DOHH2 (cell line): ENCODE data around the gene COMMD4.
"Not testable (repeated sequence)": the region's sequence is repeated elsewhere in the genome, so short reads cannot be mapped to it uniquely, and the experiment has no call there.

Source experiments
- H3F3A ChIP-seq: fragments of 200-600 bp; sonication (generic), shearing (Covaris generic); 2 replicates; pipeline ENCODE4 v1.6.0; 2016; ENCODE audit warnings: antibody characterized with exemption, mild to moderate bottlenecking; ENCODE audit not compliant: control insufficient read depth, insufficient read depth
- H3K27ac ChIP-seq: fragments of 200-600 bp; sonication (generic); 2 replicates; pipeline ENCODE4 v1.5.1; 2014; ENCODE audit warnings: low read depth, mild to moderate bottlenecking, low read length, moderate library complexity
- H3K27me3 ChIP-seq: fragments of 200-600 bp; sonication (generic); 2 replicates; pipeline ENCODE4 v1.6.1; 2014; ENCODE audit warnings: mild to moderate bottlenecking, low read length, mixed read lengths; ENCODE audit not compliant: control insufficient read depth
- H3K36me3 ChIP-seq: fragments of 200-600 bp; sonication (generic); 2 replicates; pipeline ENCODE4 v1.6.1; 2014; ENCODE audit warnings: mild to moderate bottlenecking, low read length, moderate library complexity, mixed read lengths; ENCODE audit not compliant: control insufficient read depth
- H3K4me1 ChIP-seq: fragments of 200-600 bp; sonication (generic); 2 replicates; pipeline ENCODE4 v1.6.1; 2014; ENCODE audit warnings: mild to moderate bottlenecking, low read length, mixed read lengths; ENCODE audit not compliant: control insufficient read depth
- H3K4me2 ChIP-seq: fragments of 200-600 bp; sonication (generic); 2 replicates; pipeline ENCODE4 v1.6.0; 2014; ENCODE audit warnings: mild to moderate bottlenecking, low read length, moderate library complexity
- H3K4me3 ChIP-seq: fragments of 200-600 bp; sonication (generic); 2 replicates; pipeline ENCODE4 v1.5.1; 2014; ENCODE audit warnings: mild to moderate bottlenecking, low read length, mixed read lengths
- H3K79me2 ChIP-seq: fragments of 200-600 bp; sonication (generic); 2 replicates; pipeline ENCODE4 v1.6.1; 2014; ENCODE audit warnings: mild to moderate bottlenecking, low read length, mixed read lengths; ENCODE audit not compliant: control insufficient read depth
- H3K9me2 ChIP-seq: fragments of 200-600 bp; sonication (generic); replicated peaks from 2 replicates; pipeline ENCODE4 v1.6.1; 2014; ENCODE audit warnings: mild to moderate bottlenecking, low read length, mixed read lengths; ENCODE audit not compliant: control insufficient read depth
- H3K9me3 ChIP-seq: fragments of 200-600 bp; sonication (generic); 2 replicates; pipeline ENCODE4 v1.6.1; 2014; ENCODE audit warnings: antibody characterized with exemption, low read length, mixed read lengths; ENCODE audit not compliant: control insufficient read depth, insufficient read depth
- H4K20me1 ChIP-seq: fragments of 200-600 bp; sonication (generic); 2 replicates; pipeline ENCODE4 v1.6.0; 2014; ENCODE audit warnings: low read depth, mild to moderate bottlenecking, antibody characterized with exemption, low read length, moderate library complexity; ENCODE audit not compliant: control insufficient read depth, insufficient read depth
- EZH2phosphoT487 ChIP-seq: fragments of 200-600 bp; sonication (generic); IDR thresholded peaks from 2 replicates; pipeline ENCODE4 v1.6.1; 2017; ENCODE audit warnings: borderline replicate concordance, mild to moderate bottlenecking, antibody characterized with exemption, low read length, moderate library complexity, mixed read lengths
- TF ChIP-seq, protein P1 (sequence below): fragments of 200-600 bp; sonication (generic); IDR thresholded peaks from one replicate; pipeline ENCODE4 v1.5.1; 2014; ENCODE audit warnings: antibody characterized with exemption, mild to moderate bottlenecking, low read depth, low read length; ENCODE audit not compliant: poor library complexity, severe bottlenecking

COMMD4 gene

DNA sequence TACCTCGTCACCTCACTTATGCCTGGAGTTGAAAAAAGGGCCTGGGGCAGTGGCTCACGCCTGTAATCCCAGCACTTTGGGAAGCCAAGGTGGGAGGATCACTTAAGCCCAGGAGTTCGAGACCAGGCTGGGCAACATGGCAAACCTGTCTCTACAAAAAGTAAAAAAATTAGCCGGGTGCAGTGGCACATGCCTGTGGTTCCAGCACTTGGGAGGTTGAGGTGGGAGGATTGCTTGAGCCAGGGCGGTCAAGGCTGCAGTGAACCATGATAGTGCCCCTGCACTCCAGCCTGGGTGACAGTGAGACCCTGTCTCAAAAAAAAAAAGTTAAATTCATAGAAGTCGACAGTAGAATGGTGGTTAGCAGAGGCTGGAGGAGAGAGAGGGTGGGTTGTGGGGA lies 6.4 kb downstream of the COMMD4 start:
- H3K4me1 ChIP-seq: peaks cover 35% of the 10 kb centered on the region
- no peak overlapping the region for H3K4me3 ChIP-seq
- no peaks in the 10 kb centered on the region for H3K79me2 ChIP-seq
- H3K9me3 ChIP-seq: no peaks in the 10 kb centered on the region
- H3K27ac ChIP-seq: no peak overlapping the region
- TF ChIP-seq, protein P1, sequence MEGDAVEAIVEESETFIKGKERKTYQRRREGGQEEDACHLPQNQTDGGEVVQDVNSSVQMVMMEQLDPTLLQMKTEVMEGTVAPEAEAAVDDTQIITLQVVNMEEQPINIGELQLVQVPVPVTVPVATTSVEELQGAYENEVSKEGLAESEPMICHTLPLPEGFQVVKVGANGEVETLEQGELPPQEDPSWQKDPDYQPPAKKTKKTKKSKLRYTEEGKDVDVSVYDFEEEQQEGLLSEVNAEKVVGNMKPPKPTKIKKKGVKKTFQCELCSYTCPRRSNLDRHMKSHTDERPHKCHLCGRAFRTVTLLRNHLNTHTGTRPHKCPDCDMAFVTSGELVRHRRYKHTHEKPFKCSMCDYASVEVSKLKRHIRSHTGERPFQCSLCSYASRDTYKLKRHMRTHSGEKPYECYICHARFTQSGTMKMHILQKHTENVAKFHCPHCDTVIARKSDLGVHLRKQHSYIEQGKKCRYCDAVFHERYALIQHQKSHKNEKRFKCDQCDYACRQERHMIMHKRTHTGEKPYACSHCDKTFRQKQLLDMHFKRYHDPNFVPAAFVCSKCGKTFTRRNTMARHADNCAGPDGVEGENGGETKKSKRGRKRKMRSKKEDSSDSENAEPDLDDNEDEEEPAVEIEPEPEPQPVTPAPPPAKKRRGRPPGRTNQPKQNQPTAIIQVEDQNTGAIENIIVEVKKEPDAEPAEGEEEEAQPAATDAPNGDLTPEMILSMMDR: no peak
- TF ChIP-seq EZH2phosphoT487: no peak
- peaks cover under 1% of the 10 kb centered on the region for H3K36me3 ChIP-seq
- H3K9me2 ChIP-seq: no peaks in the 10 kb centered on the region
- peaks cover 14% of the 10 kb centered on the region for H3F3A ChIP-seq
- H3K27me3 ChIP-seq: no peaks in the 10 kb centered on the region
- no peak overlapping the region for H3K4me2 ChIP-seq
- H4K20me1 ChIP-seq: no peaks in the 10 kb centered on the region

DNA sequence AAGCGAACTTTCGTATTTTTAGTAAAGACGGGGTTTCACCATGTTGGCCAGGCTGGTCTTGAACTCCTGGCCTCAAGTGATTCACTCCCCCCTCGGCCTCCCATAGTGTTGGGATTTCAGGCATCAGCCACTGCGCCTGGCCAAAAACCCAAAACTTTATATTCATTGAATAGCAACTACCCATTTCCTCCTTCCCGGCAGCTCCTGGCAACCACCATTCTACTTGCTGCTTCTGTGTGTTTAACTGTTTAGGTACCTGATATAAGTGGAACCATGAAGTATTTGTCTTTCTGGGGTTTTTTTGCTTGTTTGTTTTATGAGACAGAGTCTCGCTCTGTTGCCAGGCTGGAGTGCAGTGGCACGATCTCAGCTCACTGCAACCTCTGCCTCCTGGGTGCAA lies 8.1 kb downstream of the COMMD4 start:
- Histone ChIP-seq H3K4me1 (peaks cover 43% of the 10 kb centered on the region), H3K79me2 (peaks cover 17% of the 10 kb centered on the region), H3F3A (peaks cover 14% of the 10 kb centered on the region), H3K36me3 (peaks cover 17% of the 10 kb centered on the region)
- H3K4me2 ChIP-seq, H3K27ac ChIP-seq, H3K9me2 ChIP-seq, H3K9me3 ChIP-seq, H4K20me1 ChIP-seq, H3K27me3 ChIP-seq, H3K4me3 ChIP-seq: not testable (repeated sequence)

DNA sequence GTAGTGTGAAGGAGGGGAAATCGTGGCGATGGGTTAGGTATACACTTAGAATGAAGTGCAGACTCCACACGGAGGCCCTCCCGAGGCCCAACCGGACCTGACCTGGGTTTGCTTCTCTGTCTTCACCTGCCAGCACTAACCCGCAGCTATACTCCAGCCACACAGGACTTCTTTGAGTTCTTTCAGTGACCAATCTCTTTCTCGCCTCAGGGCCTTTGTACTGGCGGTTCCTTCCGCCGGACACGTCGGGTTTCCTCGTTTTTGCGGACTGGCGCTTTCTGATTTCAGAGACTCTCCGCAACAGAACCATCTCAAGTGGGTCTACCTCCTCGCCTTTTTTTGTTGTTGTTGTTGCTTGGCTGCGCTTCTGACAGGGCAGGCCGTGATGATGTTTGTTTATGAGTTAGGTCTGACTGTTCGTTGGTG lies 10.9 kb downstream of the COMMD4 start, which contains the start of gene NEIL1:
Gene NEIL1, plus strand, starts transcription at position 244 of the 426 bp plus-strand sequence. CDS start 1,867 bp downstream, outside the sequence.
- peak within 1 kb of the TSS; percentile 85 for H3K4me2 ChIP-seq
- H3K27me3 ChIP-seq: no peaks in the 10 kb centered on the region
- H3K4me1 ChIP-seq: peaks cover 68% of the 10 kb centered on the region
- no peaks in the 10 kb centered on the region for H3K9me2 ChIP-seq
- peaks cover 5% of the 10 kb centered on the region; the same call in 1 of the 2 replicates for H3K9me3 ChIP-seq
- no peaks in the 10 kb centered on the region for H4K20me1 ChIP-seq
- peak within 1 kb of the TSS; percentile 95 for H3K27ac ChIP-seq
- TF ChIP-seq EZH2phosphoT487: no peak
- TF ChIP-seq, protein P1: no peak
- peaks cover 44% of the 10 kb centered on the region for H3K36me3 ChIP-seq
- H3F3A ChIP-seq: peaks cover 25% of the 10 kb centered on the region
- peak within 1 kb of the TSS; percentile 98 for H3K4me3 ChIP-seq
- peaks cover 32% of the 10 kb centered on the region for H3K79me2 ChIP-seq

DNA sequence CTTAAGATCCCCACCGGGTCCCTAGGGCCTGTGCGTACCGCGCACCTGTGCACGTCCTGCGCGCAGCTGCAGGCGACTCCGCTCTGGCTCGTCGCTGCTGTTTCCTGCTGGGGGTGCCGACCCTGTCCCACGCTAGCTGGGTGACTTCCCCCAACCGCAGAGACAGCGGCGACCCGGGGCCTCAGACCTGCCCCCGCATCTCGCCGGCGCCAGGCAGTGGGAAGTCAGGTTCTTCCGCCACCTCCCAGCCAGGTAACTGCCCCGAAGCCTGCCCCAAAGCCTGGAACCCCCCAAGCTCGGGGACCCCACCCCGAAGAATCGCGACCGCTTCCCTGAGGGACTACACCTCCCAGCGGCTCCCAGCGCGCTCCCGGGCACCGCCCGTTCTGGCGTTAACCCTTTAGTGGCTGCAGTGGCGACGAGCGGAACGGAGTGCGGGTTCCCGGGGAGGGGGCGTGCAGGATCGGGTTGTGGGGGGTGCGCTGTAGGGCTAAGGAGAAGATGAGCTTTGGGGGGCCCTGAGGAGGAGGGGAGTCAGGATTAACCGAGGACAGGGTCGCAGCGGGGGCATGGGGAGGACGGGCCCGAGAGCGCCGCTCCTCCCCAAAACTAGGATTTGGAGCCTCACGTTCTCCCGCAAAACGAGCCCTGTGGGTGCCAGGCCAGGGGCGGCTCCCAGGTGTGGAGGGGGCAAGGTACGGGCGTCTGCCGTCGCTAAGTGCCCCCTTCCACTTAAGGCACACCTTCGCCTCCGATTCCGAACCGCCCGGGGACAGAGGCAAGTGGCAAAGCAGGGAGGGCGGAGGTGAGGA lies 11.6 kb downstream of the COMMD4 start:
- Histone ChIP-seq H3K9me3 (peaks cover 5% of the 10 kb centered on the region; the same call in 1 of the 2 replicates), H3K79me2 (peaks cover 32% of the 10 kb centered on the region), H3K27ac (peak overlapping the region; percentile 95), H3F3A (peaks cover 25% of the 10 kb centered on the region), H3K4me3 (peak overlapping the region; percentile 98), H3K4me2 (peak overlapping the region; percentile 85), H3K27me3 (no peaks in the 10 kb centered on the region), H3K9me2 (no peaks in the 10 kb centered on the region), H3K4me1 (peaks cover 68% of the 10 kb centered on the region), H3K36me3 (peaks cover 50% of the 10 kb centered on the region), H4K20me1 (no peaks in the 10 kb centered on the region)
- no peak for TF ChIP-seq EZH2phosphoT487
- TF ChIP-seq, protein P1: peak; percentile 36
